Activated B cell treated with CpG ODN at 0.5 μM for 24 hours (primary cell): ENCODE measurements around the gene C3orf20. TPM values are rescaled to one million over a fixed set of nuclear protein-coding genes. Genes with fewer than 3 reads are reported as not detected.

Source experiments
- ATAC-seq: fragments of 200-7000 bp; cut with Tn5 transposase; one replicate; pipeline ENCODE4 v1.10.0; 2021; ENCODE audit warnings: low read depth, mild to moderate bottlenecking, moderate library complexity
- CTCF ChIA-PET: fragments of 350-600 bp; sonication (Branson Sonifier 250); formaldehyde crosslinking; loops from one replicate; lab custom pipeline; 2021; ENCODE audit warnings: antibody characterized with exemption; lab: Charles Lee
- POLR2A ChIA-PET: fragments of 350-600 bp; sonication (Branson Sonifier 250); formaldehyde crosslinking; loops from one replicate; lab custom pipeline; 2021; ENCODE audit warnings: antibody characterized with exemption; lab: Charles Lee
- DNase-seq: peaks from one replicate; pipeline ENCODE4 v3.0.0; 2022
- H3K27ac Mint-ChIP-seq: one replicate; pipeline ENCODE4 v1.8.0; 2020; ENCODE audit warnings: mixed read lengths
- H3K27me3 Mint-ChIP-seq: one replicate; pipeline ENCODE4 v1.8.0; 2021; ENCODE audit warnings: mixed read lengths
- H3K36me3 Mint-ChIP-seq: one replicate; pipeline ENCODE4 v1.8.0; 2021; ENCODE audit warnings: low read depth, mixed read lengths
- H3K4me1 Mint-ChIP-seq: one replicate; pipeline ENCODE4 v1.8.0; 2021; ENCODE audit warnings: mixed read lengths
- H3K4me3 Mint-ChIP-seq: one replicate; pipeline ENCODE4 v1.8.0; 2020; ENCODE audit warnings: mild to moderate bottlenecking, mixed read lengths
- H3K9me3 Mint-ChIP-seq: one replicate; pipeline ENCODE4 v1.8.0; 2020; ENCODE audit warnings: mixed read lengths
- intact Hi-C: fragments of 100-400 bp; cut with micrococcal nuclease; formaldehyde crosslinking; loops from one replicate; pipeline ENCODE4 v1.15.1; 2024
- total RNA-seq: library from RNA; stranded (reverse); gene quantifications from 2 replicates; pipeline ENCODE4 v1.2.3, GENCODE V29; 2022
- TF ChIP-seq, protein P1 (sequence below): fragments of 200-600 bp; IDR thresholded peaks from one replicate; pipeline ENCODE4 v1.8.0; 2022; ENCODE audit warnings: antibody characterized with exemption, mild to moderate bottlenecking

C3orf20 gene
- total RNA-seq, 1 donor from 2014 or later = 0.16 TPM

DNA sequence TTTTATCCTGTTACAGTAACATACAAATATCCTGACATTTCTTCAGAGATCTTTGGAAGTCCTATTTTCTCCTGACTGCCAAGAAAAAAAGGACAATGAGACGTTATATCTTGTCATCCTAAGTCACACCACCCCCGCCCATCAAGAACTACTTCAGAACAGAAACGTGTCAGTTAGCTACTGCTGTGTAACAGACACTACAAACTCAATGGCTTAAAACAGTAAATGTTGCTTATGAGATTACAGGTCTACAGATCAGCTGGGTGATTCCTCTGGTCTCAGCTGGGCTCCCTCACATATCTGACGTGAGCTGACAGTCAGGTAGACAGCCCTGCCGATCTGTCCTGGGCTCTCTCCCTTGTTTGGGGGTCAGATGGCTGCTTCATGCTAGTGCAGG is 43.8 kb upstream of the C3orf20 start:
- H3K9me3 Mint-ChIP-seq = peaks cover 2% of the 10 kb centered on the region
- no peaks in the 10 kb centered on the region for H3K4me1 Mint-ChIP-seq
- H3K4me3 Mint-ChIP-seq = no peak overlapping the region
- H3K27me3 Mint-ChIP-seq = peaks cover 50% of the 10 kb centered on the region
- H3K27ac Mint-ChIP-seq = no peak overlapping the region
- intact Hi-C loops = no loop called here
- DNase-seq (no peak), ATAC-seq (no peak)
- CTCF ChIA-PET = interaction anchor here (2.5 kb wide), 1 partner anchor 290 kb away, joined by 9 read pairs; no protein-coding TSS in a partner anchor
- H3K36me3 Mint-ChIP-seq = no peaks in the 10 kb centered on the region
- TF ChIP-seq, protein P1, sequence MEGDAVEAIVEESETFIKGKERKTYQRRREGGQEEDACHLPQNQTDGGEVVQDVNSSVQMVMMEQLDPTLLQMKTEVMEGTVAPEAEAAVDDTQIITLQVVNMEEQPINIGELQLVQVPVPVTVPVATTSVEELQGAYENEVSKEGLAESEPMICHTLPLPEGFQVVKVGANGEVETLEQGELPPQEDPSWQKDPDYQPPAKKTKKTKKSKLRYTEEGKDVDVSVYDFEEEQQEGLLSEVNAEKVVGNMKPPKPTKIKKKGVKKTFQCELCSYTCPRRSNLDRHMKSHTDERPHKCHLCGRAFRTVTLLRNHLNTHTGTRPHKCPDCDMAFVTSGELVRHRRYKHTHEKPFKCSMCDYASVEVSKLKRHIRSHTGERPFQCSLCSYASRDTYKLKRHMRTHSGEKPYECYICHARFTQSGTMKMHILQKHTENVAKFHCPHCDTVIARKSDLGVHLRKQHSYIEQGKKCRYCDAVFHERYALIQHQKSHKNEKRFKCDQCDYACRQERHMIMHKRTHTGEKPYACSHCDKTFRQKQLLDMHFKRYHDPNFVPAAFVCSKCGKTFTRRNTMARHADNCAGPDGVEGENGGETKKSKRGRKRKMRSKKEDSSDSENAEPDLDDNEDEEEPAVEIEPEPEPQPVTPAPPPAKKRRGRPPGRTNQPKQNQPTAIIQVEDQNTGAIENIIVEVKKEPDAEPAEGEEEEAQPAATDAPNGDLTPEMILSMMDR = no peak
- POLR2A ChIA-PET = no interaction called here

DNA sequence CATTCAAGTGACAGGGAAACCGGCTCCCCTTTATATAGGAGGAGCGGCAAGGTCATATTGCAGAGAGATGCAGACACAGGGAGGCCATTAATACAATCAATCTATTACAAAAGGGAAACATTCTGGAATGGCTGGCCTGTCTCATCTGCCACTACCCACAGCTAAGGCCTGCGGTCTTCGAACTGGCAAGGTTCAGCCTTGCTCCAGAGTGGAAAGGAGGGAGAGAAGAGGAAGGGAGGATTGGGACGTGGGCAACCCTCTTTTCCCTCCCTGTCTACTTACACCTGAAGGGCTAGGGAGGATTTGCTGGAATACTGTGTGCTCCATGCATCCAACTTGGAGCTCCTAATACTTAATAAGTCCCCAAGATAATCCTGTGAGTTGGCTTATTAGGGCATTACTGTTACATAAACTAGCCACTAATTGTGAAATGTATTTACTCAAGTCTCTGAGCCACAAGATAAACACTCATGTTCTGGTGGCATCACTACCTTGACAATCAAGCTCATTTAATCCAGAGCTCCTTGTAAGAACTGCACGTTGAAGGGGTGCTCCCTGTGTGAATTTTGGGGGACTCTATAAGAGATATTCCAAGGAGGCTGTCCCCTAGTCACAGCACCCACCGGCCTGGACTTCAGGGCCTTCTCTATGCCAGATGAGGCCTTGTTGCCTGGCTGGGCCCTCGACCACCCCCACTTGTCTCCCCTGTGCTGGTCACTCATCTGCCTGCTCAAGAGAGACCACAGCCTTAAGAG is 43.1 kb upstream of the C3orf20 start:
- Mint-ChIP-seq H3K4me3 (no peak overlapping the region), H3K27me3 (peaks cover 55% of the 10 kb centered on the region), H3K9me3 (peaks cover 2% of the 10 kb centered on the region), H3K27ac (no peak overlapping the region), H3K36me3 (no peaks in the 10 kb centered on the region), H3K4me1 (no peaks in the 10 kb centered on the region)
- ATAC-seq (no peak), DNase-seq (no peak)
- POLR2A ChIA-PET = no interaction called here
- TF ChIP-seq, protein P1 = no peak
- intact Hi-C loops = no loop called here
- CTCF ChIA-PET = interaction anchor here (0.7 to 2.5 kb wide), 3 partner anchors 289 to 735 kb away, joined by 3 to 9 read pairs (median 3); no protein-coding TSS in a partner anchor

DNA sequence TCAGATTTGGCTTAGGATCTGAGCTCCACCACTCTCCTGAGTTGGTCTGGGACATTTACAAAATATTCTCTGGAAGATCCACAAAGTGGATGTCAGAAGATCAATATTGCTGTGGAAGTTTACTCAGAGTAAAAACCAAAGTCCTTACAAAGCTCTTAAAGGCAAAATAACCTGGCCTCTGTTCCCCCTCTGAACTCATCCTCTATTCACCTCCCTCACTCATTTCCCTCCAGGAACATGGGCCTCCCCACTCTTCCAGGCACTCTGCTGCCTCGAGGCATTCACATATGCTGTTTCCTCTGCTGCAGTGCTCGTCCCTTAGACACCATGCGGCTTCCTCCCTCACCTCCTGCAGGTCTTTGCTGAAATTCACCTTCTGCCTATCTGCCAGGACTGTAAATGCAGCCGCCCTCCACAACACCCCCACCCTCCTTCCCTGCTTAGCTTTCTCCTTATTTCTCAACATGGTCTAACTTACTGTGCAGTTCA is 42.5 kb upstream of the C3orf20 start:
- TF ChIP-seq, protein P1 = no peak
- CTCF ChIA-PET = interaction anchor here (1.7 to 2.5 kb wide), 2 partner anchors 289 to 736 kb away, joined by 3 to 9 read pairs; no protein-coding TSS in a partner anchor
- intact Hi-C loops = no loop called here
- Mint-ChIP-seq H3K27me3 (peaks cover 55% of the 10 kb centered on the region), H3K36me3 (no peaks in the 10 kb centered on the region), H3K4me3 (no peak overlapping the region), H3K9me3 (peaks cover 2% of the 10 kb centered on the region), H3K4me1 (no peaks in the 10 kb centered on the region), H3K27ac (no peak overlapping the region)
- POLR2A ChIA-PET = no interaction called here
- no peak for DNase-seq
- no peak for ATAC-seq

DNA sequence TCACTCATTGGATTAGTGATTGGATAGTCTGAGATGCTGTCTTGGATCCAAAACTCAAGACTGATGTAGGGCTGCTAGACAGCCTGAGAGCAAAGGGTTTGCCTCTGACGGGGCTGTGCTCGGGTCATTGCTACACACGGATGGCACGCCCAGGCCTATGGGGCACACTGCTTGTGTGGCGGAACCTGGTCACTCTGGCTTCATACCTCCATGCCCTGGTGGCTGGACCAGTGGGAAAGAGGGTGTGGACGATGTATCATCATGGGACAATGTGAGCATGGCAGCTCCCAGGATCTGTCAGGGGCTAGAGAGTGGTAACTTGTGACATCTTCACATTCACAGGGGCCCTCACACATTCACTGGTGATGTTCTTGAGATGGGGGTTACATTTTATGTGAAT is 41.5 kb upstream of the C3orf20 start:
- no peak for ATAC-seq
- CTCF ChIA-PET = no interaction called here
- H3K36me3 Mint-ChIP-seq = no peaks in the 10 kb centered on the region
- H3K4me3 Mint-ChIP-seq = no peak overlapping the region
- H3K27me3 Mint-ChIP-seq = peaks cover 58% of the 10 kb centered on the region
- H3K4me1 Mint-ChIP-seq = no peaks in the 10 kb centered on the region
- intact Hi-C loops = no loop called here
- H3K9me3 Mint-ChIP-seq = no peaks in the 10 kb centered on the region
- TF ChIP-seq, protein P1 = no peak
- H3K27ac Mint-ChIP-seq = no peak overlapping the region
- no peak for DNase-seq
- POLR2A ChIA-PET = no interaction called here

DNA sequence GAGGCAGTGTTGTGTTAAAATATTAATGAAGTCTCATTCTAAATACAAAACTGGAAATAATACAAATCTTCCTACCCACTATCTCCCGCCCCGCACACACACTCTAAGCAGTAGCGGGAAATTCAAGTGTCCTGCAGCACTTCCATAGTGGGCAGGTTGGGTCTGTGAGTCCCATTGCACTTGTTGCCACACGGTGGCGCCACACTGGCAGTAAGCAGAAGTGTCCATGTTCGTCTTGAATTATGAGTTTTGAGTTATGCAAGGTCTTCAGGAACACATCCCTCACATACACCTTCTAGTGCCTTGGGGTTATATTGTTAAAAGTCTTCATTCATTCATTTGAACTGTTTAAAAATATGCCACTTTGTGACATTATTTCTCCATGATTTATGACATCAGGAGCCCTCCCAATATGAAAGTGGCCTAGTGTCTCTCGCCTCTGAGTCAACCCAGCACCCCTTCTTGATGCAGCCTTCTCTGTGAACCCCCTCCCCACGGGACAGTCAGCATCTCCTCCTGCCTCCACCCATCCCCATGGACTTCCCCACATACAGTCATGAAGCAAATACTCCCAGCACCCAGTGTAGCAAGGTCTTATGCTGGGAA is 41.0 kb upstream of the C3orf20 start:
- ChIA-PET POLR2A (no interaction called here), CTCF (interaction anchor here (1.7 kb wide), 1 partner anchor 9 kb away, joined by 6 read pairs; no protein-coding TSS in a partner anchor)
- H3K27me3 Mint-ChIP-seq = peaks cover 59% of the 10 kb centered on the region
- no peak overlapping the region for H3K27ac Mint-ChIP-seq
- H3K9me3 Mint-ChIP-seq = no peaks in the 10 kb centered on the region
- ATAC-seq (peak; percentile 56), DNase-seq (no peak)
- H3K4me1 Mint-ChIP-seq = no peaks in the 10 kb centered on the region
- intact Hi-C loops = loop anchor here (1.0 kb wide), 2 partner anchors 147 to 287 kb away; no protein-coding TSS in a partner anchor
- TF ChIP-seq, protein P1 = peak; percentile 28
- no peak overlapping the region for H3K4me3 Mint-ChIP-seq
- no peaks in the 10 kb centered on the region for H3K36me3 Mint-ChIP-seq
